Thoracic aorta (tissue), 2 donors: ENCODE data around the gene TAX1BP1. TPM values are rescaled to one million over a fixed set of nuclear protein-coding genes. Genes with fewer than 3 reads are reported as not detected.

Experiments used
- ATAC-seq: fragments of 150-250 bp; one replicate; pipeline ENCODE4 v1.8.0; 2017; ENCODE audit warnings: low read depth; ENCODE audit not compliant: insufficient number of reproducible peaks, low FRiP score
- DNase-seq: peaks from one replicate; pipeline ENCODE4 v3.0.0-alpha.2; 2020; ENCODE audit warnings: low spot score
- H3K27ac ChIP-seq, 2 donors: fragments of 200-600 bp; sonication (generic); 1 replicate in 1 of 2; 2 replicates in 1 of 2; pipeline ENCODE4 v1.5.1; 2016; ENCODE audit warnings: mild to moderate bottlenecking in 2 of 2, moderate library complexity in 2 of 2
- H3K27me3 ChIP-seq: fragments of 200-600 bp; sonication (generic); replicated peaks from 2 replicates; pipeline ENCODE4 v1.6.0; 2016; ENCODE audit warnings: mild to moderate bottlenecking; ENCODE audit not compliant: insufficient read depth
- H3K36me3 ChIP-seq: fragments of 200-600 bp; sonication (generic); one replicate; pipeline ENCODE4 v1.5.1; 2016
- H3K4me1 ChIP-seq, 2 donors: fragments of 200-600 bp; sonication (generic); 1 replicate in 1 of 2; 2 replicates in 1 of 2; pipeline versions ENCODE4 v1.5.1 to v1.6.0; 2016; ENCODE audit warnings: low read depth in 2 of 2, mild to moderate bottlenecking in 1 of 2; ENCODE audit not compliant: control insufficient read depth in 1 of 2
- H3K4me3 ChIP-seq: fragments of 200-600 bp; sonication (generic); 2 replicates; pipeline ENCODE4 v1.5.1; 2016; ENCODE audit warnings: mild to moderate bottlenecking
- H3K9me3 ChIP-seq: fragments of 200-600 bp; sonication (generic); 2 replicates; pipeline ENCODE4 v1.5.1; 2016
- CTCF ChIP-seq: fragments of 200-600 bp; sonication (generic); IDR thresholded peaks from one replicate; pipeline ENCODE4 v1.5.1; 2019; ENCODE audit warnings: antibody characterized with exemption
- total RNA-seq, 2 donors: library from RNA; depleted of rRNA; stranded (reverse); fragments of >200 nt; gene quantifications; one replicate each; pipeline versions ENCODE4 v1.1.0 to v1.2.3, GENCODE V29; 2016

TAX1BP1 gene
- total RNA-seq, 2 donors from 2014 or later, result 91.4 to 120 TPM

- H3K9me3 ChIP-seq, result no peaks in the 10 kb centered on the region
- H3K36me3 ChIP-seq, result no peaks in the 10 kb centered on the region
- H3K27ac ChIP-seq, result no peak overlapping the region
- H3K4me1 ChIP-seq, result peaks cover 3 to 7% of the 10 kb centered on the region in 2 donors
- no peak for TF ChIP-seq CTCF
- no peak overlapping the region for H3K4me3 ChIP-seq
- DNase-seq, result no peak
- H3K27me3 ChIP-seq, result no peaks in the 10 kb centered on the region
- ATAC-seq, result no peak
Observed at GRCh38 chr7:27802999-27803398, 63.0 kb downstream of the TAX1BP1 start.

- TF ChIP-seq CTCF, result no peak
- H3K9me3 ChIP-seq, result no peaks in the 10 kb centered on the region
- ATAC-seq (no peak), DNase-seq (no peak)
- H3K36me3 ChIP-seq, result no peaks in the 10 kb centered on the region
- H3K27ac ChIP-seq, result no peak overlapping the region
- H3K27me3 ChIP-seq, result no peaks in the 10 kb centered on the region
- H3K4me3 ChIP-seq, result no peak overlapping the region
- H3K4me1 ChIP-seq, result peaks cover 11 to 18% of the 10 kb centered on the region in 2 donors
Observed at GRCh38 chr7:27804139-27804538, 64.2 kb downstream of the TAX1BP1 start.

- H3K36me3 ChIP-seq, result no peaks in the 10 kb centered on the region
- ATAC-seq (no peak), DNase-seq (no peak)
- no peaks in the 10 kb centered on the region for H3K27me3 ChIP-seq
- H3K4me3 ChIP-seq, result peak overlapping the region; percentile 24
- TF ChIP-seq CTCF, result no peak
- H3K27ac ChIP-seq, result peak overlapping the region; percentile 35 to 56
- peaks cover 11 to 19% of the 10 kb centered on the region in 2 donors for H3K4me1 ChIP-seq
- no peaks in the 10 kb centered on the region for H3K9me3 ChIP-seq
Observed at GRCh38 chr7:27808626-27809025, 68.7 kb downstream of the TAX1BP1 start.

DNA sequence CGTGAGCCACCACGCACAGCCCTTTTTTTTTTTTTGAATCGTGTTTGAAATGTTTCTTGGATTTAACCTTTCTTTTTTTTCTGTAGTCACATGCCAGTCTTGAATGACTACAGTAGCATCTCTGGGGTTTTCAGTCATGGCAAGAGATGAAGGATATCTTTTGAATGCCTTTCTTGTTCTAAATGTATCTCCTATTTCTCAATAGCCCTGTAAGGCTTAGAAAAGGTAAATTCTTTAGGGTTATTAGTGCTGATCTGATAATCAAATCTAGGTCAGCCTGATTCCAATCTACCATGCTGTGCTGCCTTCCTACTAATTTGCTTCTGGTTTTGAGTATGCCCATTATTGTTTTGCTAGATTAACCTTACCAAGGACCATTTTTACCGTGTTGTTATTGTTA, 70.2 kb downstream of the TAX1BP1 start:
- no peaks in the 10 kb centered on the region for H3K36me3 ChIP-seq
- ATAC-seq (no peak), DNase-seq (no peak)
- H3K4me3 ChIP-seq, result no peak overlapping the region
- H3K27ac ChIP-seq, result no peak overlapping the region
- no peak for TF ChIP-seq CTCF
- H3K4me1 ChIP-seq, result peaks cover 15 to 19% of the 10 kb centered on the region in 2 donors
- no peaks in the 10 kb centered on the region for H3K27me3 ChIP-seq
- H3K9me3 ChIP-seq, result no peaks in the 10 kb centered on the region

- no peak for TF ChIP-seq CTCF
- H3K4me1 ChIP-seq, result peaks cover 15% of the 10 kb centered on the region in 2 donors
- ATAC-seq (no peak), DNase-seq (no peak)
- H3K4me3 ChIP-seq, result no peak overlapping the region
- H3K27me3 ChIP-seq, result no peaks in the 10 kb centered on the region
- H3K9me3 ChIP-seq, result no peaks in the 10 kb centered on the region
- H3K27ac ChIP-seq, result no peak overlapping the region
- peaks cover under 1% of the 10 kb centered on the region for H3K36me3 ChIP-seq
Observed at GRCh38 chr7:27812706-27813105, 72.7 kb downstream of the TAX1BP1 start.
